Epidermal melanocyte (primary cell): ENCODE data around the gene N4BP2L1.
"Not testable (repeated sequence)": the region's sequence is repeated elsewhere in the genome, so short reads cannot be mapped to it uniquely, and the experiment has no call there.

Experiments used
- DNase-seq: peaks from one replicate; pipeline ENCODE4 v3.0.0; 2011; ENCODE audit warnings: low spot score; ENCODE audit not compliant: insufficient read length

The N4BP2L1 gene

DNA sequence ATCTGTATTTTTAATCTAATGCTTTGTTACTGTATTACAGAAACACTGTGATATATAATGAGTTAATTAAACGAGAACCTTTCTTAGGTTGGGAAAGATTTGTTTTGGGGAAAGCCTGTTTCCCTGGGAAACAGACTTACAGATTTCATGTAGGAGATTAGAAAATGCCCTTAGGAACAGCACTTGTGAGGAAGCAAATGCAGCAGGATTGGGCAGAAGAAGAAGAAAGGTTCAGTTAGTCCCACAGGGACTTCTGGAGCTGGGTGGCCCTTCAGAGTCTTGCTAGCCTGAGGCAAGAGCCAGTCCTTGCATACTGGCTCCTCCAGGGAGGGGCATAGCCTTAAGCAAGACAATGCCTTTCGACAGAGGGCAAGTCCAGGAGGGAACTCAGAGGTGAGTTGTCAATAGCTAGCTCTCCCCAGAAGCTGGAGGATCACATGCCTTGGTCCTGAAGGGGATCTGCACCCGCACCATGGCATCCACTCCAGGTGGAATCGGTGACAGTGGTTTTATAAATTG lies 36.8 kb downstream of the N4BP2L1 start:
- DNase-seq: no peak

GRCh38 chr13:32390484-32390883 lies 37.4 kb downstream of the N4BP2L1 start:
- no peak for DNase-seq

DNA sequence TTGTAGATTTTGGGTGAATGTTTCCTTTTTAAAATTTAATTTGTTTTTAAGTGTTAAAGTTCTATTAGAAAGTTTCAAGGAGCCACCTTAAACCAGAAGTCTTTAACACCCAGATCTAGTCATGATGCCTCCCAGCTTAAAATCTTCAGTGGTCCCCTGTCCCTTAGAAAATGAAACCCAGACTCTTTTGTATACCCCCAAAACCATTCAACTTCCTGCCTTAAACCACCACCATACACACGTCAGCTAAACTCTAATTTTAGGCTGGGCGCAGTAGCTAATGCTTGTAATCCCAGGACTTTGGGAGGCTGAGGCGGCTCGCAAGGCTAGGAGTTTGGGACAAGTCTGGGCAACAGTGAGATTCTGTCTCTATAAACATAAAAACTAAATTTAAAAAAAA lies 37.9 kb downstream of the N4BP2L1 start:
- no peak for DNase-seq

DNA sequence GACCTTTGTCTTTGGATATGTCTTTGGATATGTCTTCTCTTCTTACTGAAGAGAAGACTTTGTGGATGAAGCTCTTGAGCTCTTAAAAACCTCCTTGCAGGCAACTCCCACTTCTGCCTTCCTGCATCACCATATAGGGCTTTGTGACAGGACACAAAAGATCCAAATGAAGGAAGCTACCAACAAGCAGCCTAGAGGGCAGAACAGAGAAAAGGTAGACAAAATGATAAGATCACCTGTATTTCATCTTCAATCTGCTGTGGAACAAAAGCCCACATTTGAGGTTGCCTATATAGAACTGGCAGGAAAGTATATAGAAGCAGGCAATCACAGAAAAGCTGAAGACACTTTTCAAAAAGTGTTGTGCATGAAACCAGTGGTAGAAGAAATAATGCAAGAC lies 42.5 kb downstream of the N4BP2L1 start:
- no peak for DNase-seq

DNA sequence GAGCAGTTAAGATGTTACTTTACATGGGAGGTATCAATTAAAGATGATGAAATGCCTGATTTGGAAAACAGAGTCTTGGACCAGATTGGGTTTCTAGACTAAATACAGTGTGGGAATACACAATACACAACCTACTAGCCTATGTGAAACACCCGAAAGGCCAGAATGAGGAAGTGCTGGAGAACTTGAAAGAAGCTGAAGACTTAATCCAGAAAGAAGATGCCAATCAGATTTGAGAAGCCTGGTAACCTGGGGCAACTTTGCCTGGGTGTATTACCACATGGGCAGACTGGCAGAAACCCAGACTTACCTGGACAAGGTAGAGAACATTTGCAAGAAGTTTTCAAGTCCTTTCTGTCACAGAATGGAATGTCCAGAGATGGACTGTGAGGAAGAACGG lies 43.2 kb downstream of the N4BP2L1 start:
- DNase-seq: no peak

- no peak for DNase-seq
Measured at GRCh38 chr13:32383836-32384618, 43.9 kb downstream of the N4BP2L1 start.

- no peak for DNase-seq
Measured at GRCh38 chr13:32381539-32381938, 46.4 kb downstream of the N4BP2L1 start.

DNA sequence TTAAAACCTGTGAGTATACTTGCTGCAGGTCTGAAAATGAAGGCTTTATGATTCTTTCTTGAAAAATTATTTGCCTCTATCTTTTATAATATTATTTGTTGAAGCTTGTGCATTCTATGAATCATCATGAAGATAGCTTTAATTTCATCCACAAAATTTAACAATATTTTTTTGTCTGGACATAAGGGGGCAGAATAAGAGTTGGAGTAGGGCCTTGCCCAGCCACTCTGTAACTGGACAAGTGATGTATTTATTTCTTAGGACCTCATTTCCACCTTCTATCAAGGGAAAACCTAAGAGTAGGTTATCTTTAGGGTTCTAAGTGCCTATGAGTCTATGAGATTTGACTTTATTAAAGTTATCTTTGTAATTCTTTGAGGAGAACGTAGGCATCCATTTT lies 49.9 kb downstream of the N4BP2L1 start:
- DNase-seq: no peak

GRCh38 chr13:32376642-32377415 lies 51.1 kb downstream of the N4BP2L1 start:
- no peak for DNase-seq

DNA sequence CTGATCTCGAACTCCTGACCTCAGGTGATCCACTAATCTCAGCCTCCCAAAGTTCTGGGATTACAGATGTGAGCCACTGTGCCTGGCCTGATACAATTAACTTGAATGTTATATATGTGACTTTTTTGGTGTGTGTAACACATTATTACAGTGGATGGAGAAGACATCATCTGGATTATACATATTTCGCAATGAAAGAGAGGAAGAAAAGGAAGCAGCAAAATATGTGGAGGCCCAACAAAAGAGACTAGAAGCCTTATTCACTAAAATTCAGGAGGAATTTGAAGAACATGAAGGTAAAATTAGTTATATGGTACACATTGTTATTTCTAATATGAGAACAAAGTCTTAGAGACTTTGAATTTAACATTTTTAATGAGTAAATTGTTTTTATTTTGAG lies 57.1 kb downstream of the N4BP2L1 start:
- no peak for DNase-seq

GRCh38 chr13:32362574-32362973 lies 65.4 kb downstream of the N4BP2L1 start:
- no peak for DNase-seq

GRCh38 chr13:32355935-32356334 lies 72.0 kb downstream of the N4BP2L1 start:
- not testable (repeated sequence) for DNase-seq

DNA sequence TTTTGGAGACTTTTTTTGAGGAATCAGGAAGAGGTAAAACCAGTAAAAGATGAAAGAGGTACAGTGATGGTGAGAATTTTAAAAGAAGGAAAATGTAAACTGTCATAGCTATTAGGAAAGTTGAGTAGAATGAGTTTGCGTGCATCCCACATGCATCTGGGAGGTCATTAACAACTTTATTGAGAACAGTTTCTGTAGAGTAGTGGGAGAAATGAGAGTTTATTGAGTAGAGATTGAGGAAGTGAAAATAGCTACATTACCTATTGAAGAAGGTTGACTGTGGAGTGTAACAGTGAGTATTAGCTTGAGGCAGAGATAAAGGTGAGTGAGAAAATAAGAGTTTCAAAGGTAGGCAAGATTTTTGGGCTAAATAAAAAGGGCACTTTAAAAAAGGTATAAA lies 73.9 kb downstream of the N4BP2L1 start:
- DNase-seq: no peak

GRCh38 chr13:32350839-32351441 lies 77.0 kb downstream of the N4BP2L1 start:
- DNase-seq: not testable (repeated sequence)
